OCI-M2 (cell line): ENCODE results near the gene CCDC24.

ENCODE experiments used
- DNase-seq: peaks from one replicate; lab custom pipeline; 2025; ENCODE audit not compliant: unreplicated experiment; lab: John Stamatoyannopoulos, UW

CCDC24 gene

GRCh38 chr1:44024031-44024902 is 32.9 kb downstream of the CCDC24 start:
- no peak for DNase-seq

GRCh38 chr1:44024903-44025525 is 33.6 kb downstream of the CCDC24 start:
- DNase-seq: no peak

GRCh38 chr1:44025816-44026215 is 34.4 kb downstream of the CCDC24 start:
- DNase-seq: no peak

GRCh38 chr1:44027320-44027719 is 35.9 kb downstream of the CCDC24 start:
- no peak for DNase-seq

GRCh38 chr1:44029260-44029910 is 38.0 kb downstream of the CCDC24 start:
- DNase-seq: no peak

- DNase-seq: peak; percentile 31
These were observed 38.7 kb downstream of the CCDC24 start for GRCh38 chr1:44029911-44030604.

GRCh38 chr1:44030605-44031251 is 39.3 kb downstream of the CCDC24 start:
- no peak for DNase-seq

- no peak for DNase-seq
These were observed 40.1 kb downstream of the CCDC24 start, which contains the start of gene SLC6A9 for GRCh38 chr1:44031252-44032169. TSS of gene SLC6A9 (minus strand) at chr1:44031462. CDS start at chr1:44024277, 7,185 bp downstream.

- no peak for DNase-seq
These were observed 40.9 kb downstream of the CCDC24 start for GRCh38 chr1:44032170-44032790.

- no peak for DNase-seq
These were observed 41.7 kb downstream of the CCDC24 start for GRCh38 chr1:44033041-44033575.

GRCh38 chr1:44033756-44034155 is 42.4 kb downstream of the CCDC24 start:
- DNase-seq: no peak

GRCh38 chr1:44034423-44034822 is 43.0 kb downstream of the CCDC24 start:
- DNase-seq: no peak

GRCh38 chr1:44034976-44035716 is 43.7 kb downstream of the CCDC24 start:
- DNase-seq: no peak

GRCh38 chr1:44035726-44036408 is 44.5 kb downstream of the CCDC24 start:
- DNase-seq: peak; percentile 34

GRCh38 chr1:44036409-44037139 is 45.2 kb downstream of the CCDC24 start:
- peak; percentile 19 for DNase-seq

- no peak for DNase-seq
These were observed 45.8 kb downstream of the CCDC24 start for GRCh38 chr1:44037154-44037553.
